Osteocyte (in vitro differentiated cells): ENCODE measurements around the gene R3HDM4. TPM values are rescaled to one million over a fixed set of nuclear protein-coding genes. Genes with fewer than 3 reads are reported as not detected.

Source experiments
- DNase-seq: peaks from one replicate; pipeline ENCODE4 v3.0.0; 2021; ENCODE audit warnings: mixed read lengths; ENCODE audit not compliant: unreplicated experiment; ENCODE audit errors: extremely low spot score
- H3K27ac Mint-ChIP-seq: one replicate; pipeline ENCODE4 v1.8.0; 2021; ENCODE audit warnings: mild to moderate bottlenecking, mixed read lengths; ENCODE audit not compliant: unreplicated experiment
- H3K27me3 Mint-ChIP-seq: one replicate; pipeline ENCODE4 v1.8.0; 2021; ENCODE audit warnings: mixed read lengths; ENCODE audit not compliant: unreplicated experiment
- H3K36me3 Mint-ChIP-seq: one replicate; pipeline ENCODE4 v1.8.0; 2021; ENCODE audit warnings: mixed read lengths; ENCODE audit not compliant: unreplicated experiment
- H3K4me1 Mint-ChIP-seq: one replicate; pipeline ENCODE4 v1.8.0; 2021; ENCODE audit warnings: mixed read lengths; ENCODE audit not compliant: unreplicated experiment
- H3K4me3 Mint-ChIP-seq: one replicate; pipeline ENCODE4 v1.8.0; 2021; ENCODE audit warnings: mild to moderate bottlenecking, moderate library complexity, mixed read lengths; ENCODE audit not compliant: unreplicated experiment
- H3K9me3 Mint-ChIP-seq: one replicate; pipeline ENCODE4 v1.8.0; 2021; ENCODE audit warnings: mixed read lengths; ENCODE audit not compliant: unreplicated experiment
- CTCF ChIP-seq: fragments of 200-600 bp; sonication (generic); IDR thresholded peaks from 2 replicates; pipeline ENCODE4 v1.5.0; 2021; ENCODE audit warnings: antibody characterized with exemption, mild to moderate bottlenecking, moderate library complexity
- total RNA-seq: library from RNA; stranded (reverse); gene quantifications from 2 replicates; pipeline ENCODE4 v1.2.1, GENCODE V29; 2021

R3HDM4 gene
- total RNA-seq, 1 donor from 2014 or later, result 63.5 TPM

- H3K27ac Mint-ChIP-seq, result no peak overlapping the region
These were observed 32.6 kb upstream of the R3HDM4 start for GRCh38 chr19:945401-946252.

GRCh38 chr19:944663-945241 is 31.7 kb upstream of the R3HDM4 start:
- H3K9me3 Mint-ChIP-seq, result no peaks in the 10 kb centered on the region
- H3K4me3 Mint-ChIP-seq, result no peak overlapping the region
- no peak overlapping the region for H3K27ac Mint-ChIP-seq
- peaks cover 15% of the 10 kb centered on the region for H3K4me1 Mint-ChIP-seq
- no peak for DNase-seq
- TF ChIP-seq CTCF, result no peak
- no peaks in the 10 kb centered on the region for H3K27me3 Mint-ChIP-seq
- H3K36me3 Mint-ChIP-seq, result peaks cover 9% of the 10 kb centered on the region

More at GRCh38 chr19:945401-946252, 32.6 kb upstream of the R3HDM4 start:
- Mint-ChIP-seq H3K9me3 (no peaks in the 10 kb centered on the region), H3K27me3 (no peaks in the 10 kb centered on the region), H3K4me3 (no peak overlapping the region), H3K36me3 (peaks cover 3% of the 10 kb centered on the region), H3K4me1 (peaks cover 12% of the 10 kb centered on the region)
- DNase-seq, result no peak
- no peak for TF ChIP-seq CTCF

- Mint-ChIP-seq H3K36me3 (peaks cover 9% of the 10 kb centered on the region), H3K9me3 (no peaks in the 10 kb centered on the region), H3K27ac (no peak overlapping the region), H3K27me3 (no peaks in the 10 kb centered on the region), H3K4me1 (peaks cover 15% of the 10 kb centered on the region), H3K4me3 (no peak overlapping the region)
- no peak for TF ChIP-seq CTCF
- DNase-seq, result no peak
These were observed 31.1 kb upstream of the R3HDM4 start for GRCh38 chr19:944171-944567.

GRCh38 chr19:943551-944170 is 30.6 kb upstream of the R3HDM4 start:
- Mint-ChIP-seq H3K27me3 (no peaks in the 10 kb centered on the region), H3K4me1 (peaks cover 15% of the 10 kb centered on the region), H3K9me3 (no peaks in the 10 kb centered on the region), H3K27ac (no peak overlapping the region), H3K36me3 (peaks cover 9% of the 10 kb centered on the region), H3K4me3 (no peak overlapping the region)
- no peak for TF ChIP-seq CTCF
- no peak for DNase-seq

GRCh38 chr19:942133-942645 is 29.2 kb upstream of the R3HDM4 start:
- Mint-ChIP-seq H3K4me1 (peaks cover 20% of the 10 kb centered on the region), H3K27ac (no peak overlapping the region), H3K9me3 (no peaks in the 10 kb centered on the region), H3K4me3 (no peak overlapping the region), H3K36me3 (peaks cover 15% of the 10 kb centered on the region), H3K27me3 (no peaks in the 10 kb centered on the region)
- TF ChIP-seq CTCF, result no peak
- no peak for DNase-seq
